ENCODE results near the gene RIT2. TPM values are rescaled to one million over a fixed set of nuclear protein-coding genes. Genes with fewer than 3 reads are reported as not detected.

RIT2 gene
- total RNA-seq, 4 donors from 2014 or later = not detected

- TF ChIP-seq CTCF (IDR thresholded peaks at IDR 0.05) (no peak), POLR2A (IDR thresholded peaks at IDR 0.05) (no peak)
- no peak overlapping the region for H3K4me3 ChIP-seq (ENCODE audit: low read depth, poor library complexity, severe bottlenecking)
- no peak for DNase-seq (ENCODE audit: low spot score in 2 of 2)
Measured at GRCh38 chr18:43129946-43130524, 14.6 kb upstream of the RIT2 start.

GRCh38 chr18:43125471-43125870 is 10.0 kb upstream of the RIT2 start:
- H3K4me3 ChIP-seq (ENCODE audit: low read depth, poor library complexity, severe bottlenecking) = no peak overlapping the region
- TF ChIP-seq POLR2A (IDR thresholded peaks at IDR 0.05) (no peak), CTCF (IDR thresholded peaks at IDR 0.05) (no peak)
- intact Hi-C loops (cut with DNase I; ENCODE audit: low total_unique reads) = loop anchor here (10.0 kb wide), 1 partner anchor 59 kb away; no protein-coding TSS in a partner anchor
- WGBS, 2 donors = 71 to 83% methylated on average over 3 of the region's 3 CpGs
- DNase-seq (ENCODE audit: low spot score in 2 of 2) = no peak

More at GRCh38 chr18:43129946-43130524, 14.6 kb upstream of the RIT2 start:
- 53 to 54% methylated on average over 5 of the region's 5 CpGs for WGBS, 2 donors
- intact Hi-C loops (cut with DNase I; ENCODE audit: low total_unique reads) = loop anchor here (10.0 kb wide), 1 partner anchor 55 kb away; no protein-coding TSS in a partner anchor

GRCh38 chr18:43122955-43123354 is 7.5 kb upstream of the RIT2 start:
- intact Hi-C loops (cut with DNase I; ENCODE audit: low total_unique reads) = loop anchor here (10.0 kb wide), 1 partner anchor 62 kb away; no protein-coding TSS in a partner anchor
- DNase-seq (ENCODE audit: low spot score in 2 of 2) = no peak
- no peak for TF ChIP-seq CTCF (IDR thresholded peaks at IDR 0.05)
- no peak for TF ChIP-seq POLR2A (IDR thresholded peaks at IDR 0.05)
- no peak overlapping the region for H3K4me3 ChIP-seq (ENCODE audit: low read depth, poor library complexity, severe bottlenecking)

- intact Hi-C loops (cut with DNase I; ENCODE audit: low total_unique reads) = no loop called here
- DNase-seq (ENCODE audit: low spot score in 2 of 2) = no peak
- WGBS, 2 donors = 76 to 81% methylated on average over 2 of the region's 2 CpGs
- H3K4me3 ChIP-seq (ENCODE audit: low read depth, poor library complexity, severe bottlenecking) = no peak overlapping the region
- TF ChIP-seq CTCF (IDR thresholded peaks at IDR 0.05) = no peak
- no peak for TF ChIP-seq POLR2A (IDR thresholded peaks at IDR 0.05)
Measured at GRCh38 chr18:43116699-43117294, 1.3 kb upstream of the RIT2 start.

- WGBS, 2 donors = 78 to 83% methylated on average over 2 of the region's 2 CpGs
- intact Hi-C loops (cut with DNase I; ENCODE audit: low total_unique reads) = no loop called here
- no peak for DNase-seq (ENCODE audit: low spot score in 2 of 2)
- no peak overlapping the region for H3K4me3 ChIP-seq (ENCODE audit: low read depth, poor library complexity, severe bottlenecking)
- TF ChIP-seq CTCF (IDR thresholded peaks at IDR 0.05) (no peak), POLR2A (IDR thresholded peaks at IDR 0.05) (no peak)
Measured at GRCh38 chr18:43113220-43113895, 2.1 kb downstream of the RIT2 start.
